DMS114 treated with DMSO at 0.1 percent for 48 hours (cell line): ENCODE measurements around the gene PAX7.
A peak's percentile ranks its signal among the peaks of the same experiment; 100 is the strongest.
"Not testable (repeated sequence)": the region's sequence is repeated elsewhere in the genome, so short reads cannot be mapped to it uniquely, and the experiment has no call there.

Experiments used
- DNase-seq: peaks from one replicate; lab custom pipeline; 2025; ENCODE audit not compliant: unreplicated experiment; lab: John Stamatoyannopoulos, UW

Gene PAX7

DNA sequence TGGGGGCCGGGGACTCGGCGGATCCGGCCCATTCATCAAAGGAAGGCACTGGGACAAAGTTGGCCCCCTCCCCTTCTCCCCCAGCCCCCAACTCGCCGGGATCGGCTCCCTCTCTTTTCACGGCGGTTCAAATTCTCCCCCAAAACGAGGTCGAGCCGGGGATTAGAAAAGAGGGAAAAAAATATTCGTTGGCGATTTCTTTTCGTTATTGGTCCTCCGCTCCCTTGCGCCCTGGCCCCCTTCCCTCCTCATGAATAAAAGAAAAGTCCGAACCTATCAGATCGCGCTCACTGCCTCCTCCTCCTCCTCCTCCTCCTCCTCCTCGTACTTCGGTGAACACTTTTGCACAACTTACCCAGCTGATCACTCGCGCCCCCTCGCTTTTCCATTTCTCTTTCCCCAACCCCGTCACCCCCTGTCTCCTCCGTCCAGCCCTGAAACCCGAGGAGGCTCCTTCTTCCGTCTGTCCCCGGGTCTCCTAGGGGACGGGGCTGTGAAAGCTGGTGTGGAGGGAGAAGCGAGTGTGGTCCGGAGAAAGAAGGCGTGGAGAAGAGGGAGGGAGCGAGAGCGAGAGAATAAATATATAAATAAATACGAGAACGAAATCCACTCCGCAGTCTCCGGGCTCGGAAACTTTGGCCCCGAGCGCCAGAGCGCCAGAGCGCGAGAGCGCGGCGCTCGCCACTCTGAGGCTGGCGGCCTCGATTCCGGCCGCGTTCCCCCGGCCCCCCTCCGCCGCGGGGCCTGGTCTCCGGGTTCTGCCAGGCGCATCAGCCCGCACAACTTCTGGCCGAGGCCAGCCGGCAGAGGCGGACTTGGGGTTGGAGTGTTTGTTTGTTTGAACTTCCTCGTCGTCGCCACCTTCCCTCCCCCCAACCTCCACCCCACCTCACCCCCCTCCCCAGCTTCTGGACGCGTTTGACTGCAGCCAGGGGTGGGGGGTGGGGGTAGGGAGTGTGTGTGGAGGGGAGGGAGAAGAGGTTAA lies at the start of gene PAX7:
Gene PAX7, plus strand, starts transcription at position 336 of the 985 bp plus-strand sequence. CDS start 758 bp downstream, outside the sequence.
- no peak for DNase-seq

DNA sequence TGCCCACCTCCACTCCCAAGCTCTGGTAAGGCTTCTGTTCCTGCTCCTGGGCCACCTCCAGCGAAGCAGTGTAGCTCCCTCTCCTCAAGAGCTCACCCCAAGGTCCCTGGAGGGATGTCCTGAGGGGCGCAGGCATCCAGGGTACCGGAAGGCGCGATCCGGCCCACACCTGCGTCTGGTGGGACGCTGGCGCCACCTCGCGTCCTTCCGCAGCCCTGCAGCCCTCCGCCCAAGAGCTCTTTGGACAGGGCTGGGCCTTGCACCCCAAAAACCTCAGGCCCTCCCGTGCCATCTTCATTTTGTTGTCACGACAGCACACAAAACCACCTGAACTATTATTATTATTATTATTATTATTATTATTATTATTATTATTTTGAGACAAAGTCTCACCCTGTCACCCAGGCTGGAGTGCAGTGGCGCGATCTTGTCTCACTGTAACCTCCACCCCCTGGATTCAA lies 49.2 kb upstream of the PAX7 start:
- no peak for DNase-seq

DNA sequence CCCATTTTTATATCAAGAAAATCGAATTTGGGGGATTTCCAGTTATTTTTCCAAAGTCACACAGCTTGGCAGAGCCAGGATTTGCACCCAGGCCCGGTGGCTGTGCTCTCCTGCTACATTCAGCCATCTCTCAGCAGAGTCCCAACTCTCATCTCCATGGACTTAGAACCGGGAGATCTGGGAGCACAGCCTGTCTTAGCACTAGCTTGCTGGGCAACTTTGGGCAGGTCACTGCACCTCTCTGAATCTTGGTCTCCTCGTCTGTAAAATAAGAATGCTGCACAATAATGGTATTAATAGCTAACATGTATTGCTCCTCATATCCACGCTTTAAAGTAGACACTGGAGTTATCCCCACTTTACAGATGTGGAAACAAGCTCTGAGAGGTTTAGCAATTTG lies 47.8 kb upstream of the PAX7 start:
- DNase-seq, result no peak

DNA sequence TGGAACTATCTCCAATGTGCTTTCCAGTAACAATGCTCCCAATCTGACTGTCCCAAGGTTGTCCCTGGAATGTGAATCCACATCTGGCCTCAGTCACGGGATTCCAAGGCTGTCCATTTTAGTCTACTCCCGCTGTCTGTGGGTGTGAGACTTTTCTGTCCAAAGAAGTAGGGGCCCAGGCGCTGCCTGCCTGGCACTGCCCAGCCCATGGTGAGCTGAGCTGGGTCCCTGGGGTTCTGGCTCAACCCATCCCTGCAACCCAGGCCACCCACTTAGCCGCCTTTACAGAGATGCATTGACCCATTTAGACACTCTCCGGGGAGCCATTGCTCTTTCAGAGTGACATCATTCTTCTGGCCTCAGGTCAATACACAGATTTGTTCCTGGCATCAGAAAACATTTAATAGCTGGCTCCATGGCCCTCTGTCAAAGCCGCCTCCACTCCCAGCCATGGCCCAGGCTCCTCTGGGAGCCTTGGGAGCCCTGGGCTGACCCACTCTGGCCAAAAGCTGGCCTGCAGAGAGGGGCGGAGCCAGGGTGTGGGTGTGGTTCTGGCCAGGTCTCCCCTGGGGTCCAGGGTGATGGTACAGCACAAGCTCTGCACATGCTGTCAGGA lies 47.2 kb upstream of the PAX7 start:
- no peak for DNase-seq

DNA sequence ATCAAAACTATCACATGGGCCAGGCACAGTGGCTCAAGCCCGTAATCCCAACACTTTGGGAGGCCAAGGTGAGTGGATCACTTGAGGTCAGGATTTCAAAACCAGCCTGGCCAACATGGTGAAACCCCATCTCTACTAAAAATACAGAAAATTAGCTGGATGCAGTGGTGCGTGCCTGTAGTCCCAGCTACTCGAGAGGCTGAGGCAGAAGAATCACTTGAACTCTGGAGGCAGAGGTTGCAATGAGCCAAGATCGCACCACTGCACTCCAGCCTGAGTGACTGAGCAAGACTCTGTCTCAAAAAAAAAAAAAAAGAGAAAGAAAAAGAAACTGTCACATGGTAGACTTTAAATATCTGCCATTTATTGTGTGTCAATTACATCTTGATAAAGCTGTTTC lies 44.6 kb upstream of the PAX7 start:
- not testable (repeated sequence) for DNase-seq

DNA sequence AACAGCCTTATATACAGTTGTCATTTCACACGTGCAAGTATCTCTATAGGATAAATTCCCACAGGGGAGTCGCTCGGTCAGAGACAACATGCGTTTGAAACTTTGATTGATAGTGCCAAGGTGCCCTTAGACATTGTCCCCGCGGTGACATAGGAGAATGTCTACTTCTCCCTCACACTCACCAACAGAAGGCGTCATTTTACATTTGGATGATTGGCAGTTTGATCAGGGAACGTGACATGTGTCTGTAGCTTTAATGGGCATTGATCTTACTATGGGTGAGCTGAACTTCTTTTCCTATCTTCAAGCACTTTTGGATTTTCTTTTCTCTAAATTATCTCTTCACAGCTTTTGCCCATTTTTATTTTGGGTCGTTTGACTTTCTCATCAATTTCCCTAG lies 42.6 kb upstream of the PAX7 start:
- DNase-seq, result no peak

DNA sequence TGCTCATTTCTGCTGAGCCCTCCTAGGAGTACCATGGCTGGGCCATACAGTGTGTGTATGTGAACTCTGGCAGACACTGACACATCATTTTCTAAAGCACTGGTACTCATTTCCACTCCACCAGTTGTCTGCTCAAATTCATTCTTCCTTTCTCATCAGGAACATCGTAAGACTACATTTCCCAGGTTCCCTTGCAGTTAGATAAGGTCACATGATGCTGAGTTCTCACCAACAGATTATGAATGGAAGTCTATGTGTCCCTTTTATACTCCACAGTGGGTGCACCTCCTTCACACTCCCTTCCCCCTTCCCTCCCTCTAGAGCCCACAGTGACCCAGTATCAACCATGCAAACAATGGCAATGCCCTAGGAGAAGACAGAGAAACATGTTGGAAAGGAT lies 38.3 kb upstream of the PAX7 start:
- DNase-seq, result peak; percentile 13

DNA sequence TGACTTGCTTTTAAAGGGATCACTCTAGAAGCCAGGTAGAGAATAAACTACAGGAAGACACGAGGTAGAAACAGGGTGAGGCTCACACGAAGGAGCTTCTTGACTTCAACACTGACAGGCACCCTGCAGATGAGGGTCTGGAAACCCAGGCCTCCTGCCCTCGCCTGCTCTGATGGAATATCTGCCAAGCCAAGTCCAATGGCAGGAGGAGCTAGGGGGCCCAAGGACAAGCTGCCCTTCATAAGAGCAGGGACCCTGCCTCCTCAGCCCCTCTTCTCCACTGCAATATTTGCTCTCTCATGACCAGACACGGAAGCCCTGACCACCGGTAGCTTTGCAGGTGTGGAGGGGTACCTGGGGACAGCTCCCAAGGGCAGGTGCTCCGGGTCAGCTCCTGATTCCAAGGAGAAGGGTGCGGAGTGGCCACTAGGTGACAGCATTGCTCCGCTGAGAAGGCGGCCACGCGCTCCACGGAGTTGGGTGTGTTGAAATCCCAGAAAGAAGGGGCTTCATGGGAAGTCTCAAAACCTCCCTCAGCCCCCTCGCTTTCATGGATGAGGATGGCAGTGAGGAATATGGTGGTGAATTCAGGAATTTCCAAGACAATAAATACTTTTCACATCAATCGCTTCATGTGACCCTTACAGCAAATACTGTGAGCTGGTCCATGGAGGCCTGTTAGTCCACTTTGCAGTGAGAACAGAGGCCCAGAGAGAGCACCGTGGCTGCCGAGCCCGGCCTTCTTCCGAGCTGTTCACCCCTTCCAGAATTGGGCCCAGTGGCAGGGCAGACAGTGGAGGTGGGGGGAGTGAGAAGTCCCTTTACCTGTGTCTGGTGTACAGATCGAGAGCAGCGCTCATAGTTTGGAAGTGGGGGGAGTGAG lies 33.2 kb upstream of the PAX7 start:
- DNase-seq, result peak; percentile 23

DNA sequence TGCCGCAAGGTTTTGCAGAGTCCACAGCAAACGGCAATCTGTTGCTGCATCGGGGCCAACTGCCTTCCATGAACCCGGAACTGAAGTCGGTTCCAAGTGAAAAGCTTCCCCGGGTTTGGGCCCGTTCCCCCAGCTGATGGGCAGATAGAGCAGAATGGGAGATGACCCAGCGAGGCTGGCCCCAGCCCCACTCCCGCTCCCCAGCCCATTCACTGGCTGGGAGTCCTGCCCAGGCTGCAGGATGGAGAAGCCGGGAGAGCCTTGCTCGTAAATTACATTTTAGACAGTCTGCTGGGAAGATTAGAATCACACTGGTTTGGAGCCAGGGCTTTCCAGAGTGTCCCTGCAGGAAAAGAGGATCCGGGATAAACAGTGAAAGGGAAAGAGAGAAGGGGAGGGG lies 31.6 kb upstream of the PAX7 start:
- DNase-seq, result no peak

DNA sequence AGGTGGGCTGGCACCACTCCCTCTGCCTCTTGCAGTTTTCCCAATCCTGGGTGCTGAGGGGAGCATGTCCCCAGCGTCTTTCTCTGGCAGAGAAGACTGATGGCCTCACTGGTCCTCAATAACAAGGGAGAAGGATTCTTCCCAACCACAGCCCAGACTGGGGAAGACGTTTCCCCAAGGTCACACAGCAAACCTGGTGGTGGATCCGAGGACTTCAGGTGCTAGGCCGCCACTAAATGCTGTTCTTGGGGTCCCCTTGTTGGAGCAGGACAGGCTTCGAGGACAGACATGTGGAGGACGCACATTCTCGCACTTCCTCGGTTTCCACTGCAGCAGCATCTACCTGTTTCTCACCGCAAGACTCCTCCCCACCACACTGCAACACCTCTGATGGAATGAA lies 30.9 kb upstream of the PAX7 start:
- no peak for DNase-seq

DNA sequence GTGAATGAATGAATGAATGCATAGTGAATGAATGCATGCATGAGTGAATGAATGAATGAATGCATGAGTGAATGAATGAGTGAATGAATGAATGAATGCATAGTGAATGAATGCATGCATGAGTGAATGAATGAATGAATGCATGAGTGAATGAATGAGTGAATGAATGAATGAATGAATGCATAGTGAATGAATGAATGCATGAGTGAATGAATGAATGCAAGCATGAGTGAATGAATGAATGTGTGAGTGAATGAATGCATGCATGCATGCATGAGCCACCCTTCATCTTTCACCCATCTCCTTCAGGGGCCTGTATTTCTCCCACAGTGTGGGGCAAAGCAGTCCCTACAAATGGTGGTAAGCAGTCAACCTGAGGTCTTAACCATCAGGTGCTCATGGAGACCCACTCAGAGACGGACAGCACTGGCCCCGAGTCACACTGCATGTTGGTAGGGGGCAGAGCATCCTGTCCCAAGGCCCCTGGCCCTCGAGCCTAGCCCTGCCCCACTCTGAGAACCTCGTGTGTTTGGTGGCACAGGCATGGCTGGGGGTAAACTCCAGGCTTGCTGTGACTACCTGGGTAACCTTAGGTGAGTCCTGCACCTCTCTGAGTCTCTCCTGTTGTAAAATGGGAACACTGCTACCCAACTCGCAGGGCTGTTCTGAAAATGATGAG lies 28.0 kb upstream of the PAX7 start:
- no peak for DNase-seq

DNA sequence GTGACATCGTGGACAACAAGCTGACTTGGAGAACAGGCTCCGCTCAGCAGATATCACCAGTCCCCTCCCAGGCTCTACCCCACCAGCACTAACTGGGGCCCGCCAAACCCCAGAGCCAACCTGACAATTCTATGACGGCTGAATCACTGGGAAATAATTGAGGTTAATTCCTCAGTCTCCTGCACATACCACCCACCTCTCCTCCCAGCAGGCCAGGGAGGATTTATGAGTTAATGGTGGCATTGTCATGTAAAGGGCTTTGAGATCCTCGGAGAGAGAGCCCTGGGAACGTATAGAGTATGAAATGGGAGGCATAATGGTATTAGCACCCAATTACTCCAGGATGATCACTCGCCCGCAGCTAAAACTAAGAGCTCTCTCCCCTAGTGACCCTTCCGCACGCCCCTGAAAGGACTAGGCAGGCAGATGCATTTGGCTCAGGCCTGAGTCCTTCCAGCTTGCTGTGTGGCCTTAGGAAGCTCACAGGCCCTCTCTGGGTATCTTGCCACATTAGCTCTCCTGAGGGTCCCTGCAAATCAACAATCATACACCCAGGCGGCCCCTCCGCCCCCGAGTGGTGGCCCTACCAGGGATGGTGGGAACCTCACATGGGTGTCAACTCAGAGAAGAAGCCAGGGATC lies 27.3 kb upstream of the PAX7 start:
- DNase-seq, result no peak

DNA sequence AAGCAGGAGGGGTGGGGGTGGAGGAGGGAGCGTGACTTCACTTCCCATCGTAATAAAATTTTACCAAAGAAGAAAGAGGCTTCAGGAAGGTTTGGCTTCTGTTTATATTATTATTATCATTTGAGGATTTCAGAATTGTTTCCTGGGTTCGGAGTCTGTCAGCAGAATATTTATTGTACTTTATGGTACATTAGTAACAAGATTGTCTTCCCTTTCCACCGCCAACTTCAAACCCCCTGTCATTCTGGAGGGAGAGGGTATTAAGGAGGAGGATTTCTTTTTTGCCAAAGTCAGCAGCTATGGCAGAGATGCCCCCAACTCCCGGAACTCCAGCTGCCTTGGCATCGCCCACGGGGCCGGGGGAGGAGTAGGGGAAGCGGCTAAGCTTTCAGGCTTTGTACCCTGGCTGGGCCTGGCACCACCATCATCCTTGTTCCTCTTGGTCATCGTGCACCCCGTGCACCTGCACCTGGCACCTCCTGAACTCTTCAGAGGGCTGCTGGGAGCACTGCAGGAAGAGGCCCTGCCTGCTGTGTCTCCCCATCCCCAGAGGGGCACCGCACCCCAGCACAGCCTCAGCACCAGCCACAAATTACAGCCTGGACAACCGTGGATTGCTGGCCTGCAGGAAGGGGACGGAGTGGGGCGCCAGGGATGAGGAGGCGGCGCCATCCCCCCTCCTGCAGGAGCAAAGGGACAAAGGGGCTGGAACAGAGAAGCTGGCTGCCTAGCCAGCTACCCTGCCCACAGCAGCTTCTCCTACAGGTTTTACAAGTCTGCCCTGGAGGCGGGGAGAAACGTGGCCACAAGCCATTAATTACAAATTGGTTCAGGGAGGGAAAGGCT lies 24.0 kb upstream of the PAX7 start:
- no peak for DNase-seq

DNA sequence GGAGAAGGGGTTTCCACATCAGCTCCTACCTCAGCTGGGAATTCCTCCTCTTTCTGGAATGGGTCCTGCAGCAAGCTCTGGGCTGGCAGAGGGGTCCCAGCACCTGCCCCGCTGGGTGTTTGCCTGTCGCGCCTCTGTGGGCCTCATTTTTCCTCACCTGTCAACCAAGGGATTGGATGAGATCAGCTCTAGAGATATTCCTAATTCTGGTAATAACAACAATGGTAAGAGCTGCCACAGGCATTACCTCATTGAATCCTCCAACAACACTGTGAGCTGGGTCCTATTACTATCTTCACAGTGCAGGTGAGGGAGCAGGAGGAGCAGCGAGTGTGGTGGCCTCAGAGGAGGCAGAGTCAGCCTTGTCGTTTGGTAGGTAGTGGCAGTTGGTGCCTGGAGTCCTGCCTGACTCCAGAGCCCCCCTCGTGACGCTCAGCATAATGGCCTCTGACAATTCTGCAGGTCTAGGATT lies 23.3 kb upstream of the PAX7 start:
- no peak for DNase-seq

DNA sequence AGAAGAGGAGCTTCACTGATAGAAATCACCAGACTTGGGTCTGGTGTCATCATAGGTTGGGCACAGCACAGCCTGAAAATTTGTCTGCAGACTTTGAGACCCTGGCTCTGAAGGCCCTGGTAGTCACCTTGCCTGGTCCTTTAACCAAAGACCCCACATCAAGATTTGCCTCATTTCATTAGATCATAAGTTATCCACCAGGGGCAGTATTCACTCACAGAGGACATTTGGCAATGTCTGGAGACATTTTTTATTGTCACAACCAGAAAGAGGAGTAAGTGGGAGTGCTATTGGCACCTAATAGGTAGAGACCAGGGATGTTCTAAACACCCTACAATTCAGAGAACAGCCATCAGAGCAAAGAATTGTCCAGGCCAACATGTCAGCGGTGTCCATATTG lies 22.1 kb upstream of the PAX7 start:
- DNase-seq, result no peak

DNA sequence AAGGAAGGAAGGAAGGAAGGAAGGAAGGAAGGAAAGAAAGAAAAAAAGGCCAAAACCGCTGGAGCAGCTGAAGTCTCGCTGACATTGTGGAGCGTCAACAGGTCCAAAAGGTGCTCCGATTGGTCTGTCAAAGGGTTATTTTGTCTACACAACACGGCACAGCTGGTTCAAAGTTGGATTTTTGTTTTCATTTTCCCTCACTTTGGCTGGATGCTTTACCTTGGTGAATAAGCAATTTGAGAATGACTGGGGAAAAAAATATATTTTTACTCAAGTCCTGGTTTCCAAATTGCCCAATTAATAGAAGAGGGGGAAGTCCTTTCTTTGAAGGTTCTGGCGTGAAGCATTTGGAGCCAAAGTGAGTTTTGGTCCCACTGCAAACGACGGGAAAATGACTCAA lies 19.3 kb upstream of the PAX7 start:
- no peak for DNase-seq

DNA sequence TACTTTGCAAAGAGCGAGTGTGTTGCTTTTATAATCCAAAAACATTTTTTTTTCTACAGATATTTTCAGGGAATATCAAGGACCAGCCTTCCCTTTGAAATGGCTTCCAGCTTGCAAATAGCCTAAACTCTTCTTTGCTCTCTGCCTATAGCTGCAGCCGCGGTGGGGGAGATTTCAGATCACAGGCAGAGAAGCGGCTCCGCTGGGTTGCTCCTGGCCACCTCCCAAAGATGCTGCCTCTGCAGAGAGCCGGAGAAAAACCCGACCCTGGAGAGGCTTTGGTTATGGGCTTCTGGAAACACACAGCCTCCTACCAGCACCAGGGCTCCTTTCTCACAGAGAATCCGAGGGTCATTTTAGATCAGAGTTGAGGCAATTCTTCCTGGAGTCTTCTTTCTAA lies 18.6 kb upstream of the PAX7 start:
- DNase-seq, result no peak

DNA sequence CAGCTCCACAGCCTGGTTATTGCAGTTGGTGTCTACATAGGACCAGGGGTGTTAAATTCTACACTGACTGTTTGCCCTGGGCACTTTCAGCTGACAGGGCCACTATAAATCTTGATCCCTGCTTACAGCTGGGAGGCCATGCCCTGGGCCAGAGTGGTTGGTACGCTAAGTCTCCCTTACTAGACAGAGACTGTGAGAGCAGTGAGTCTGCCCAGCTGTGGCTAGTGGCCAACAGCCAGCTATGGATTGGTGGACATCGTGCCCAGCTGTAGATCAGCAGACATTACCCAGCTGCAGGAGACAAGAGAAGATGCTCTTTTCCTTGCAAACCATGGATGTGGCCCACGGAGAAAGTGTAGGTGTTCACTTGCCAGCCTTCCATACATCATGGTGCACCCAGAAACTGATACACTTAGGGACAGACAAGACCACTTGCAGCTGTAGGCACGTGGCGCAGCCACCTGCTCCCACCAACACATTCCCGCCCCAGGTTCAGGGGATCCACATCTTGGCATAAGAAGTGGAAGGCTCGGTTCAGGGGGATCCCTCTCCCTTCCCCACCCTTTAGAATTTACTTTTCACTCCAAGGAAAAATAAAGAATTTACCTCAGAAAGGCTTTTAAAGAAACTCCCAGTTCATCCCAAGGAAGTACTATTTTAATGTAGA lies 16.4 kb upstream of the PAX7 start:
- no peak for DNase-seq
